Spinal cord (tissue), 10 donors: Measurements from ENCODE around the gene DIP2C. TPM values are rescaled to one million over a fixed set of nuclear protein-coding genes. Genes with fewer than 3 reads are reported as not detected.

ENCODE experiments used
- DNase-seq, 6 donors: peaks; one replicate each; pipeline versions ENCODE4 v3.0.0 to v3.0.0-alpha.2; 2013 to 2015; ENCODE audit warnings: low spot score in 6 of 6, low read depth in 4 of 6
- H3K27ac ChIP-seq: one replicate; pipeline ENCODE4 v1.5.1; 2013; ENCODE audit warnings: low read depth, low read length, control low read depth
- H3K27me3 ChIP-seq: one replicate; pipeline ENCODE4 v1.6.1; 2013; ENCODE audit warnings: low read length; ENCODE audit not compliant: control insufficient read depth, insufficient read depth
- H3K36me3 ChIP-seq: one replicate; pipeline ENCODE4 v1.6.1; 2013; ENCODE audit warnings: low read length; ENCODE audit not compliant: control insufficient read depth, insufficient read depth
- H3K4me1 ChIP-seq: one replicate; pipeline ENCODE4 v1.6.1; 2013; ENCODE audit warnings: low read length; ENCODE audit not compliant: control insufficient read depth, insufficient read depth
- H3K4me3 ChIP-seq: one replicate; pipeline ENCODE4 v1.5.1; 2013; ENCODE audit warnings: low read depth, low read length, control low read depth
- H3K9me3 ChIP-seq: one replicate; pipeline ENCODE4 v1.6.1; 2013; ENCODE audit warnings: low read length; ENCODE audit not compliant: control insufficient read depth, insufficient read depth
- WGBS: methylation state at CpG from one replicate; pipeline ENCODE4 v1.1.5; 2013; ENCODE audit warnings: missing lambda C conversion rate; ENCODE audit not compliant: insufficient coverage; 5-methylcytosine and 5-hydroxymethylcytosine counted together
- polyA plus RNA-seq, 2 donors: library from polyadenylated mRNA; unstranded; fragments of 120-200 nt; gene quantifications; one replicate each; pipeline ENCODE4 v1.2.1, GENCODE V29; 2013; ENCODE audit not compliant: insufficient read length in 2 of 2
- total RNA-seq, 2 donors: library from RNA; depleted of rRNA in 1 of 2; stranded (reverse); fragments of 120-200 nt in 1 of 2; fragments of >200 nt in 1 of 2; gene quantifications; one replicate each; pipeline versions ENCODE4 v1.2.3 to v1.2.4, GENCODE V29; 2013 to 2014
- donor health status: healthy.

DIP2C gene
- total and polyA plus RNA-seq, 4 donors = 15.4 to 36.3 (median 29.3) TPM

DNA sequence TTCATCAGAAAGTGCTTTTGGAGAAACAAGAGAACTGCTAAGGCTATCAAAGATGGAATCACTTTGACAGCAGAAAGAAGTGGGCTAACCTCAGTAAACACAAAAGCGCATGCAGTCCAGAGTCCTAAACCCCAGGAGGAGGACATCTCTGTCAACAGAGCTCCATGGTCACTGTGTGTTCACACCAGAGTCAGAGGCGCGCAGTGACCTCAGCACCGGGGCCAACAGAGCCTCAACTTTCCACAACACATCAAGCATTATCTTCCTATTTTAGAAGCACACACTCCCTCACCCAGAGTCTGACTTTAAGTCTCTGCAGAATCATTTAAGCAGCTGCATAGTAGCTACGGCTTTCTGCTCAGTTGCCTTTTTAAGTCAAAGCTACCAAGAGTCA is 195.3 kb downstream of the DIP2C start:
- H3K36me3 ChIP-seq = peaks cover 3% of the 10 kb centered on the region
- 86% methylated on average over 5 of the region's 5 CpGs for WGBS
- no peaks in the 10 kb centered on the region for H3K27me3 ChIP-seq
- H3K4me3 ChIP-seq = no peak overlapping the region
- DNase-seq = no peak
- peaks cover 55% of the 10 kb centered on the region for H3K4me1 ChIP-seq
- H3K9me3 ChIP-seq = no peaks in the 10 kb centered on the region
- no peak overlapping the region for H3K27ac ChIP-seq

DNA sequence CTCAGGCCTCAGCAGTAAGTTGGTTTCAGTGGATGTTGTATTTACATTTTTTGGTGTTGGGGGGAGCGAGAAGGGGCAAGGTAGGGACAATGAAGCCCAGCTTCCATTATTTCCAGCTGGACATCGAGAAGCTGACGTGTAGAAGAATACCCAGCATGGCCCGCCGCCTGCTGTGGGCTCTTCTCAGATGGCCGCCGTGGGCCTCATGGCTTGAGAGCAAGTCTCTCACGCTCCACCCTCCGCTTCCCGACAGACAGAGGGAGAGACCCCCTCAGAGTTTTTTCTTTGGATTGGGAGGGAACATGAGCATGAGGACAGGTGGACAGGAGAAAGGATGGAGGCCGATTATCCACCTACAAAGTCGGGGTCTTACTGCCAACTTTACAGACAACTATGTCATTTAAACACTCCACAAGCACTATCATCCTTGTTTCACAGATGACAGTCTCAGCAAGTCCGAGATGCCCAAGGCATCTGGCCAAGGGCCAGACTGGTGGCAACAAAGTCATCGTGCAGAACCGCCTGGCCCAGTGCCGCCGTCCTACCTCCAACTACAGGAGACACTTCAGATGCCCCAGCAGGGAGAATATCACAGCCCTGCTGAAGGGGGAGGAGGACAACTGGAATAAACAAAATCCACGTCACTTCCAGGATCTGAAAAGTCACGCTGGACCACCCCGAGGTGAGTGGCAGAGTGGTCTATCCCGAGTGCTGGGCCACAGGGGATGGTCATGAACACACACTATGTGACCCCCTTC is 195.9 kb downstream of the DIP2C start:
- H3K27ac ChIP-seq = no peak overlapping the region
- peaks cover 3% of the 10 kb centered on the region for H3K36me3 ChIP-seq
- no peaks in the 10 kb centered on the region for H3K27me3 ChIP-seq
- WGBS = 55% methylated on average over 8 of the region's 21 CpGs
- DNase-seq = no peak
- H3K4me3 ChIP-seq = no peak overlapping the region
- peaks cover 49% of the 10 kb centered on the region for H3K4me1 ChIP-seq
- no peaks in the 10 kb centered on the region for H3K9me3 ChIP-seq

DNA sequence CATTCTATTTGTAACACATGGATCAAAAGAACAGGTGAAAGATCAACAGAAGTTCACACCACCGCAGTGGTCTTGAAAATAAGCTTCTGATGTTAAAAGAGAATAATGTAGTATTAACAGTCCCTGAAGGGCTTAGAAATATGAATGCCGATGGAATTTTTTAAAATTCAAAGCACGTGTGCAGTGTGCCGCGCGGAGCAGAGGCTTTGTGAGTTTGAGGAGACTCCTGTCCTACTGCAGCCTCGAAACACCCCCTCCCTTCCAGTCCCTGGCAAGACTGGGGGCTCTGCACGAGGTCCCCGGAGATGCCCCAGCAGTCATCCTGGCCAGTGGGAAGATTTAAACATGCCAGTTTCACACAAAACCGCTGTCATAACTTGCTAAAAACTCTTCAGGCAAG is 196.6 kb downstream of the DIP2C start:
- Histone ChIP-seq H3K4me1 (peaks cover 50% of the 10 kb centered on the region), H3K27ac (no peak overlapping the region), H3K4me3 (no peak overlapping the region), H3K9me3 (no peaks in the 10 kb centered on the region), H3K36me3 (peaks cover 3% of the 10 kb centered on the region), H3K27me3 (no peaks in the 10 kb centered on the region)
- 13% methylated on average over 5 of the region's 10 CpGs for WGBS
- DNase-seq = peak in 2 of 6 donors; percentile 61 to 69

DNA sequence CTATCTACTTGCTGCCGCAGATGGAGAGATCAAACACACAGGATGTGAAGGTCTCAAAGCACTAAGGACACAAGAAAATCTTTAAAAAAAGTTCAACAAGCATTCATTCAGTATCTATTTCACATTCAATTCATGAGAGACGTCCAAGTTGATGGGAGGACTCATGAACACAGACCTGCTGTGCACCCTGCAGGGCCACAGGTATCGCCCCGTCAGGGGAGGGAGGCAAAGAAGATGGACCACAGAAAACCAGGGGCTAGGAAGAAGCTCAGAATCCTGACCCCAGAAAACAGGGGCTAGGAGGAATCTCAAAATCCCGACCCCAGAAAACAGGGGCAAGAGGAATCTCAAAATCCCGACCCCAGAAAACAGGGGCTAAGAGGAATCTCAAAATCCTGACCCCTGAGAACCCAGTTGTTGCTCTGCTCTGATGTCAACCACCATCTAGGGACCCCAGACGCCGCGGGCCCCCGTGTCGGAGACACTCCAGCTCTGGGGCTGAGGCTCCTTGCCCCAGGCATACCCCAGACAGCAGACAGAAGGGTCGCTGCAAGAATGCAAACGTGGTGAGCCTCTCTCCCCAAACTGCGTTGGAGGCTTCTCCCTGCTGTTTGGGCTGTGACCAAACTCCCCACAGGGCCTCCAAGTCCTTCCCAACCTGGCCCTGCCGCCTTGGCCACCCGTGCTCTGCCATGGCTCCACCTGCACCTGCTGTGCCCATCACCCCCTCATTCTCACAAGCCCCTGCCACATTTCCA is 197.6 kb downstream of the DIP2C start:
- Histone ChIP-seq H3K27me3 (no peaks in the 10 kb centered on the region), H3K4me3 (no peak overlapping the region), H3K4me1 (peaks cover 58% of the 10 kb centered on the region), H3K36me3 (peaks cover 3% of the 10 kb centered on the region), H3K9me3 (no peaks in the 10 kb centered on the region), H3K27ac (no peak overlapping the region)
- DNase-seq = no peak
- WGBS = 81% methylated on average over 14 of the region's 16 CpGs

DNA sequence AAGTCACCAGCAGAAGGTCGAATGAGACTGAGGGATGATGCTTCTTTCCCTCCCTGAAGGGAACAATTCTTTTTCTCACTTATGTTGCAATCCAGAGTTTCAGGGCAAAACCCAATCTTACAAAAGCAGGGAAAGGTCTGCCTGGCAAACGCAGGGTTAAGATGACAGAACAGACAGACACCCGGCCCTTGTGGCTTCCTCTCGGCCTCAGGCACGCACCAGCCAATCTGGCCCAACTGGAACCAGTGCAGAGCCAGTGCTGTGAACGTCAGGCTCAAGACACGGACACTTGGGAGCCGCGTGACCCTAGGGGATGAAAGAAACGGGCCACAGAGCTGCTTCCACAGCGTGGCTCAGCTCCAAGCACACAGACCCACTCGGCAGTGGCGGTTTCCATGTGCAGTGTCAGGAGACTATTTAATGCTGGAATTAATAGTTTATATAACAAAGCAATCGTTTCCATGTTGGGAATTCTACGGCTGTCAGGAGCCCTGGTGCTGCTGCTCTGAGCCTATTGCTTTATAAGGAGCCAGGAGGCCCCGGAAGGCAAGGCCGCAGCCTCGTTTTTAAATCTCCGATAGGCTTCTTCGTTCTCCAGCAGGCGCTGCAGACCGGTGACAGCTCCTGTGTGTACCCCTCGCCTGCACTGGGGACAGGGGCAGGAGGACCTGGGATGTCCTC is 198.4 kb downstream of the DIP2C start:
- H3K9me3 ChIP-seq = no peaks in the 10 kb centered on the region
- H3K27ac ChIP-seq = peak overlapping the region; percentile 29
- 25% methylated on average over 20 of the region's 23 CpGs for WGBS
- H3K36me3 ChIP-seq = peaks cover 3% of the 10 kb centered on the region
- H3K4me3 ChIP-seq = no peak overlapping the region
- peak in 2 of 6 donors; percentile 57 to 83 for DNase-seq
- H3K27me3 ChIP-seq = no peaks in the 10 kb centered on the region
- peaks cover 65% of the 10 kb centered on the region for H3K4me1 ChIP-seq

DNA sequence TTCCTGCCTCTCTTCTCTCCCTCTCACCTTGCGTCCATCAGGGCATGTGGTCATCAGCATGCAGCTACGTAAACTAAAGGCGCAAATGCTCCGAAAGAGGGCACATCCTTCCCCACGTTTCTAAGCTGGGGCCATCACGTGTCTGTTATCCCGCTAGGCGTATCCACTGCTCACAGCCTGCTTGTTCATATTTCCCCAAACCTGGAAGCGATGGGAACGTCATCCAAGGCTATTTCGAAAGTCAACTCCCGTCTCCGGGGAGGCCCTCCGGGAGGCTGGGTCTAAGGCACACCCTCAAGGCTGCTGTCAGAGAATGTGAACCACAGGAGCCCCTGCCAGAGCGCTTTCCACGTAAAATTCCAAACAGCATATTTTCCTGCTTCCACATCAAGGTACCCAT is 199.2 kb downstream of the DIP2C start:
- no peak overlapping the region for H3K4me3 ChIP-seq
- peaks cover 3% of the 10 kb centered on the region for H3K36me3 ChIP-seq
- no peak overlapping the region for H3K27ac ChIP-seq
- H3K9me3 ChIP-seq = no peaks in the 10 kb centered on the region
- peaks cover 73% of the 10 kb centered on the region for H3K4me1 ChIP-seq
- no peaks in the 10 kb centered on the region for H3K27me3 ChIP-seq
- DNase-seq = no peak
- 84% methylated on average over 14 of the region's 16 CpGs for WGBS

DNA sequence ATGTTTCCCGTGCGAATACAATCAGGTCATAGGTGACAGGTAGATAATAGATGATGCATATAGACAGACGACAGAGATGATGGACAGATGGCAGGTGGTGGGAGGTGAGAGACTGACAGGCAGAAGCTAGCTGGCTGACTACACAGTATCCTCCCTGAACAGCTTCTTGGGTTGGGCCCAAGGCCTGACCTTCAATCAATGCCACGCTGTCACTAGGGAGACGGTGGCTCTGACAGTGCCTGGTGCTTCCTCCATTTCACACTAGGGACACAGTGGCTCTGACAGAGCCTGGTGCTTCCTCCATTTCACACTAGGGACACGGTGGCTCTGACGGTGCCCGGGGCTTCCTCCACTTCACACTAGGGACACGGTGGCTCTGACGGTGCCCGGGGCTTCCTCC is 200.1 kb downstream of the DIP2C start:
- peaks cover 78% of the 10 kb centered on the region for H3K4me1 ChIP-seq
- no peaks in the 10 kb centered on the region for H3K27me3 ChIP-seq
- H3K4me3 ChIP-seq = no peak overlapping the region
- no peak for DNase-seq
- no peaks in the 10 kb centered on the region for H3K9me3 ChIP-seq
- WGBS = 69% methylated on average over 4 of the region's 11 CpGs
- peaks cover 11% of the 10 kb centered on the region for H3K36me3 ChIP-seq
- H3K27ac ChIP-seq = no peak overlapping the region

DNA sequence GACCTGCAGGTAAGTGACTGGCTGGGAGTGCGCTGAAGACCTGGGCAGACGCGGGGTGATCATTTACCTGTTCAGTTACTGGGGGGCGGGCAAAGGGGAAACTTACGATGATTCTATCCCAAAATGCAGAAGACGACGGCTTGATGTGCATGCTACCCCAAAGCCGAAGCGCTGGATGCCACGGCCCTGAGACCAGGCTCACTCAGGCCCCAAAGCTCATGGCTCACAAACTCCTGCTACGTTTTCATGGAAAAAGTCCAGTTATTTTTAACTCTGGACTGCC is 200.6 kb downstream of the DIP2C start:
- peaks cover 75% of the 10 kb centered on the region for H3K4me1 ChIP-seq
- 92% methylated on average over 11 of the region's 11 CpGs for WGBS
- no peak overlapping the region for H3K27ac ChIP-seq

DNA sequence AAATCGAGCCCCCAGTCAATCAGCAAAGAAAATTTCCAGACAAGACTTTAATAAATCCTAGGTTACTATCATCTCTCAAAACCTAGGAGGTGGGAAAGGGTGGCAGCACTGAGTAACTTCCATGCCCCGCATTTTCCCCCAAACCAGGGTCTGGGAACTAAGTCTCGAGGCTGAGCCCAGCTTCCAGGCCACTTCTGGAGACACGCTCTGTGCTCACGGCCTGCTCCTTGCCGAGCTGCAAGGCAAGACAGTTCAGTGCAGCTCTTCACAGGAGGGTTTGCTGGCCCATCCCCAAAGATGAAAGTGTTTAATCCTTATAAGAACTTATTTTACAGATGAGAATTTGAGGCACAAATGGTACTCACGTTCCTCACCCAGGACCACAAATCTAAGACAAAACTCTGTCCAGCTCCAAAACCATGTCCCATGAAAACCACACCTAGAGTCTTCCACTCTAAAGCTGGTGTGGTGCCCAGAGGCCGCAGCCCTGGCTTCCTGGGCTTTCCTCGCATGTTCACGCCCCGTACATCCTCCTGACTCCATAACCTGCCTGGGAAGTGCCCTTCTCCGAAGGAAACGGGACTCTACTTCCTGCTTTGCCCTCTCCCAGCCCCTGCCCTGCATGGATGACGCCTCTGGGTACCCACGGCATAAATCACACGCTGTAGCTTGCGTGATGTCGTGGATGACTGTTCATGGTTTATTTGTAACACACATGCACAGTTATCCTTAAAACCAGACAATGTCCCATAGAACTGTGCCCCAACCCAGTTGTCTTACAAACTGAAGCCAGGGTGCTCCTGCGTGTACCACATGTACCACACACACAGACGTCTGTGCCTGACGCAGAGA is 201.2 kb downstream of the DIP2C start:
- Histone ChIP-seq H3K9me3 (no peaks in the 10 kb centered on the region), H3K4me1 (peaks cover 75% of the 10 kb centered on the region), H3K36me3 (peaks cover 18% of the 10 kb centered on the region), H3K27ac (no peak overlapping the region), H3K27me3 (no peaks in the 10 kb centered on the region), H3K4me3 (no peak overlapping the region)
- no peak for DNase-seq
- WGBS = 98% methylated on average over 15 of the region's 21 CpGs

More for the DNA sequence above, 200.6 kb downstream of the DIP2C start:
- H3K36me3 ChIP-seq = peaks cover 12% of the 10 kb centered on the region
- no peaks in the 10 kb centered on the region for H3K9me3 ChIP-seq
- H3K27me3 ChIP-seq = no peaks in the 10 kb centered on the region
- DNase-seq = no peak
- no peak overlapping the region for H3K4me3 ChIP-seq
